HCT116 (cell line): Measurements from ENCODE around the gene AKT3. TPM values are rescaled to one million over a fixed set of nuclear protein-coding genes. Genes with fewer than 3 reads are reported as not detected.

Source experiments
- ATAC-seq: fragments of 200-7000 bp; cut with Tn5 transposase; 2 replicates; pipeline ENCODE4 v1.9.1; 2020; ENCODE audit warnings: mild to moderate bottlenecking, moderate library complexity
- BruUV-seq: library from RNA; stranded (reverse); fragments of 400-500 nt; replicated peaks from 2 replicates; lab custom pipeline; 2021; lab: Mats Ljungman, UMichigan
- CTCF ChIA-PET: fragments of 300-600 bp; sonication (Branson Sonifier 250); formaldehyde crosslinking; loops from one replicate; lab custom pipeline; 2021; ENCODE audit warnings: antibody characterized with exemption; lab: Charles Lee
- POLR2A ChIA-PET: fragments of 300-600, 350-600 bp; sonication (Branson Sonifier 250); formaldehyde crosslinking; loops from one replicate; lab custom pipeline; 2021; ENCODE audit warnings: antibody characterized with exemption; lab: Charles Lee
- RAD21 ChIA-PET, 2 experiments: fragments of 300-600 bp; sonication (Branson Sonifier 250); formaldehyde crosslinking; loops; one replicate each; lab custom pipeline; 2023; ENCODE audit warnings: low total read pairs in 2 of 2; ENCODE audit not compliant: uncharacterized antibody in 2 of 2, unreplicated experiment in 2 of 2, low non-redundant PET in 1 of 2; lab: Charles Lee
- DNase-seq: peaks from one replicate; pipeline ENCODE4 v3.0.0-alpha.2; 2010; ENCODE audit warnings: low read depth, low spot score
- H2AFZ ChIP-seq: fragments of 200-600 bp; shearing (Covaris generic), sonication (generic); 2 replicates; pipeline ENCODE4 v1.6.1; 2017; ENCODE audit warnings: low read depth, mixed run types, mixed read lengths, antibody characterized with exemption, low read length; ENCODE audit not compliant: poor library complexity, severe bottlenecking
- H3K27ac ChIP-seq: 2 replicates; pipeline ENCODE4 v1.5.1; 2012; ENCODE audit warnings: low read depth, low read length
- H3K27me3 ChIP-seq: fragments of 200-600 bp; sonication (generic); 2 replicates; pipeline ENCODE4 v1.6.1; 2016; ENCODE audit warnings: mixed run types, low read length, mixed read lengths; ENCODE audit not compliant: insufficient read depth
- H3K36me3 ChIP-seq, 2 experiments: fragments of 200-500 bp in 1 of 2; fragments of 200-600 bp in 1 of 2; sonication (Bioruptor generic) in 1 of 2; sonication (generic) in 1 of 2; 2 replicates each; pipeline versions ENCODE4 v1.5.1 to v1.6.1; 2014 to 2016; ENCODE audit warnings: low read length in 2 of 2, inconsistent platforms in 1 of 2, mixed read lengths in 1 of 2, mixed run types in 1 of 2; ENCODE audit not compliant: insufficient read depth in 2 of 2, control insufficient read depth in 1 of 2
- H3K4me1 ChIP-seq, 2 experiments: fragments of 200-600 bp in 1 of 2; sonication (generic) in 1 of 2; 2 replicates each; pipeline versions ENCODE4 v1.5.1 to v1.6.1; 2012 to 2017; ENCODE audit warnings: low read length in 2 of 2, inconsistent platforms in 1 of 2, mild to moderate bottlenecking in 1 of 2, mixed read lengths in 1 of 2, mixed run types in 1 of 2, moderate library complexity in 1 of 2; ENCODE audit not compliant: insufficient read depth in 2 of 2, control insufficient read depth in 1 of 2
- H3K4me2 ChIP-seq: fragments of 200-600 bp; sonication (generic); 2 replicates; pipeline ENCODE4 v1.6.1; 2017; ENCODE audit warnings: mixed run types, low read length, mixed read lengths
- H3K4me3 ChIP-seq, 2 experiments: fragments of 200-600 bp in 1 of 2; sonication (generic) in 1 of 2; replicated peaks in 1 of 2; 2 replicates each; pipeline ENCODE4 v1.5.1; 2011 to 2016; ENCODE audit warnings: low read length in 2 of 2, control low read depth in 1 of 2, low read depth in 1 of 2, mild to moderate bottlenecking in 1 of 2, mixed read lengths in 1 of 2, mixed run types in 1 of 2
- H3K79me2 ChIP-seq: fragments of 200-600 bp; sonication (generic); 2 replicates; pipeline ENCODE4 v1.6.1; 2017; ENCODE audit warnings: mild to moderate bottlenecking, mixed run types, low read length, moderate library complexity, mixed read lengths; ENCODE audit not compliant: insufficient read depth
- H3K9ac ChIP-seq: fragments of 200-600 bp; sonication (generic); 2 replicates; pipeline ENCODE4 v1.6.1; 2016; ENCODE audit warnings: low read length, mixed read lengths
- H3K9me2 ChIP-seq: fragments of 200-600 bp; sonication (generic), shearing (Covaris generic); 2 replicates; pipeline ENCODE4 v1.6.1; 2017; ENCODE audit warnings: mixed run types, mild to moderate bottlenecking, moderate library complexity; ENCODE audit not compliant: insufficient read depth
- H3K9me3 ChIP-seq, 2 experiments: fragments of 200-500 bp in 1 of 2; fragments of 200-600 bp in 1 of 2; sonication (Bioruptor generic) in 1 of 2; sonication (generic) in 1 of 2; 2 replicates each; pipeline ENCODE4 v1.6.1; 2014 to 2017; ENCODE audit warnings: low read length in 2 of 2, mixed read lengths in 2 of 2, inconsistent platforms in 1 of 2, low read depth in 1 of 2, mild to moderate bottlenecking in 1 of 2, mixed run types in 1 of 2, moderate library complexity in 1 of 2; ENCODE audit not compliant: control insufficient read depth in 1 of 2, insufficient read depth in 1 of 2
- H4K20me1 ChIP-seq: fragments of 200-600 bp; sonication (generic), shearing (Covaris generic); 2 replicates; pipeline ENCODE4 v1.6.1; 2017; ENCODE audit warnings: mixed run types, mild to moderate bottlenecking, moderate library complexity; ENCODE audit not compliant: insufficient read depth
- CBX3 ChIP-seq: IDR thresholded peaks from 2 replicates; pipeline ENCODE4 v1.6.1; 2012; ENCODE audit warnings: low read depth
- CEBPB ChIP-seq: IDR thresholded peaks from 2 replicates; pipeline ENCODE4 v1.6.1; 2012; ENCODE audit warnings: low read depth
- CTCF ChIP-seq, 3 experiments: fragments of 200-600 bp in 1 of 3; sonication (generic) in 1 of 3; IDR thresholded peaks in 2 of 3; conservative IDR thresholded peaks in 1 of 3; 2 replicates each; pipeline ENCODE4 v1.5.1; 2012 to 2017; ENCODE audit warnings: low read depth in 2 of 3, low read length in 2 of 3, antibody characterized with exemption in 1 of 3, borderline replicate concordance in 1 of 3, control low read depth in 1 of 3, mild to moderate bottlenecking in 1 of 3, mixed read lengths in 1 of 3, mixed run types in 1 of 3, moderate library complexity in 1 of 3; ENCODE audit not compliant: insufficient read depth in 1 of 3
- EGR1 ChIP-seq: IDR thresholded peaks from 2 replicates; pipeline ENCODE4 v1.6.1; 2012; ENCODE audit warnings: low read depth
- ELF1 ChIP-seq: IDR thresholded peaks from 2 replicates; pipeline ENCODE4 v1.6.1; 2012; ENCODE audit warnings: low read depth, borderline replicate concordance
- EZH2phosphoT487 ChIP-seq: fragments of 200-600 bp; IDR thresholded peaks from 2 replicates; pipeline ENCODE4 v1.6.1; 2018; ENCODE audit warnings: antibody characterized with exemption, borderline replicate concordance
- FOSL1 ChIP-seq: IDR thresholded peaks from 2 replicates; pipeline ENCODE4 v1.6.1; 2012; ENCODE audit warnings: low read depth
- MAX ChIP-seq: IDR thresholded peaks from 2 replicates; pipeline ENCODE4 v1.6.1; 2012
- SP1 ChIP-seq: IDR thresholded peaks from 2 replicates; pipeline ENCODE4 v1.6.1; 2012; ENCODE audit warnings: low read depth
- SRF ChIP-seq: IDR thresholded peaks from 2 replicates; pipeline ENCODE4 v1.6.1; 2012; ENCODE audit warnings: low read depth
- YY1 ChIP-seq: IDR thresholded peaks from 2 replicates; pipeline ENCODE4 v1.6.1; 2011; ENCODE audit warnings: low read length, low read depth, moderate library complexity, mild to moderate bottlenecking; ENCODE audit not compliant: insufficient replicate concordance; ENCODE audit errors: extremely low read depth
- ZBTB33 ChIP-seq: IDR thresholded peaks from 2 replicates; pipeline ENCODE4 v1.6.1; 2011; ENCODE audit warnings: mild to moderate bottlenecking, low read length, moderate library complexity; ENCODE audit not compliant: insufficient replicate concordance; ENCODE audit errors: extremely low read depth
- ZNF274 ChIP-seq: fragments of 200-500 bp; sonication (Bioruptor generic); IDR thresholded peaks from 2 replicates; pipeline ENCODE4 v1.6.1; 2014; ENCODE audit warnings: mild to moderate bottlenecking, low read depth, low read length, inconsistent platforms
- intact Hi-C: fragments of 100-400 bp; cut with micrococcal nuclease; formaldehyde crosslinking; loops from 2 replicates; pipeline ENCODE4 v1.10.0; 2022
- total RNA-seq: library from RNA; stranded (reverse); gene quantifications from one replicate; pipeline ENCODE4 v1.2.1, GENCODE V29; 2021; ENCODE audit not compliant: unreplicated experiment

Gene AKT3
- total RNA-seq, 1 experiment from 2014 or later = 0.49 TPM

- ChIA-PET POLR2A (no interaction called here), CTCF (no interaction called here)
- no peaks in the 10 kb centered on the region for H3K9me2 ChIP-seq
These were observed 394.0 kb downstream of the AKT3 start for GRCh38 chr1:243455760-243456651.

More at GRCh38 chr1:243455760-243456651, 394.0 kb downstream of the AKT3 start:
- DNase-seq = no peak
- intact Hi-C loops = no loop called here
- Histone ChIP-seq H3K4me2 (no peak overlapping the region), H3K27ac (no peak overlapping the region), H3K9ac (no peak overlapping the region), H3K9me3 (no peaks in the 10 kb centered on the region), H3K4me3 (no peak overlapping the region), H3K79me2 (no peaks in the 10 kb centered on the region), H2AFZ (no peak overlapping the region), H4K20me1 (no peaks in the 10 kb centered on the region), H3K27me3 (no peaks in the 10 kb centered on the region), H3K4me1 (no peaks in the 10 kb centered on the region), H3K36me3 (no peaks in the 10 kb centered on the region)
- no TSS peak for BruUV-seq
- RAD21 ChIA-PET = no interaction called here
- ATAC-seq = no peak
- TF ChIP-seq ZNF274 (no peak), CEBPB (no peak), ZBTB33 (no peak), YY1 (no peak), EGR1 (no peak), MAX (no peak), ELF1 (no peak), SRF (no peak), CTCF (IDR thresholded peaks at IDR 0.05 in 2 of 3, conservative IDR thresholded peaks at IDR 0.05 in 1 of 3; ENCODE audit: borderline replicate concordance in 1 of 3, insufficient read depth in 1 of 3, low read depth in 2 of 3, low read length in 2 of 3) (no peak), FOSL1 (no peak), EZH2phosphoT487 (no peak), CBX3 (no peak), SP1 (no peak)
